Thyroid gland (tissue), 4 donors: ENCODE data around the gene SLC15A2. TPM values are rescaled to one million over a fixed set of nuclear protein-coding genes. Genes with fewer than 3 reads are reported as not detected.
"Not testable (repeated sequence)": the region's sequence is repeated elsewhere in the genome, so short reads cannot be mapped to it uniquely, and the experiment has no call there.

ENCODE experiments used
- DNase-seq, 2 donors: peaks; one replicate each; pipeline ENCODE4 v3.0.0-alpha.2; 2019
- H3K27ac ChIP-seq, 3 donors: fragments of 200-600 bp; sonication (generic); 1 replicate in 2 of 3; 2 replicates in 1 of 3; pipeline ENCODE4 v1.5.1; 2016 to 2019; ENCODE audit warnings: mild to moderate bottlenecking in 1 of 3, moderate library complexity in 1 of 3
- H3K27me3 ChIP-seq: fragments of 200-600 bp; sonication (generic); one replicate; pipeline ENCODE4 v1.5.1; 2019
- H3K36me3 ChIP-seq, 2 donors: fragments of 200-600 bp; sonication (generic); one replicate each; pipeline ENCODE4 v1.5.1; 2016 to 2019
- H3K4me1 ChIP-seq, 2 donors: fragments of 200-600 bp; sonication (generic); one replicate each; pipeline ENCODE4 v1.5.1; 2017 to 2019
- H3K4me3 ChIP-seq, 3 donors: fragments of 200-600 bp; sonication (generic); replicated peaks in 1 of 3; 1 replicate in 2 of 3; 2 replicates in 1 of 3; pipeline ENCODE4 v1.5.1; 2016; ENCODE audit warnings: mild to moderate bottlenecking in 1 of 3
- H3K9me3 ChIP-seq: fragments of 200-600 bp; sonication (generic); one replicate; pipeline ENCODE4 v1.5.1; 2017
- POLR2A ChIP-seq, 2 donors: fragments of 450-650 bp; IDR thresholded peaks; one replicate each; pipeline ENCODE4 v1.6.1; 2017; ENCODE audit warnings: antibody characterized with exemption in 2 of 2, mild to moderate bottlenecking in 2 of 2, moderate library complexity in 1 of 2
- WGBS, 2 donors: methylation state at CpG; one replicate each; pipeline ENCODE4 v1.1.5; 2017; 5-methylcytosine and 5-hydroxymethylcytosine counted together
- intact Hi-C: fragments of 100-400 bp; cut with DNase I; formaldehyde crosslinking; loops from one replicate; pipeline ENCODE4 v1.15.1; 2023
- total RNA-seq, 4 donors: library from RNA; depleted of rRNA; stranded (reverse); fragments of >200 nt; gene quantifications; one replicate each; pipeline ENCODE4 v1.2.3, GENCODE V29; 2016
- TF ChIP-seq, protein P1 (sequence below), 6 experiments: fragments of 200-600 bp in 3 of 6; fragments of 450-650 bp in 3 of 6; sonication (generic) in 3 of 6; IDR thresholded peaks; one replicate each; pipeline ENCODE4 v1.5.1; 2016 to 2019; ENCODE audit warnings: antibody characterized with exemption in 6 of 6, mild to moderate bottlenecking in 2 of 6, inconsistent platforms in 1 of 6, moderate library complexity in 1 of 6

The SLC15A2 gene
- total RNA-seq, 4 donors from 2014 or later = 3.5 to 10.2 (median 8.7) TPM

DNA sequence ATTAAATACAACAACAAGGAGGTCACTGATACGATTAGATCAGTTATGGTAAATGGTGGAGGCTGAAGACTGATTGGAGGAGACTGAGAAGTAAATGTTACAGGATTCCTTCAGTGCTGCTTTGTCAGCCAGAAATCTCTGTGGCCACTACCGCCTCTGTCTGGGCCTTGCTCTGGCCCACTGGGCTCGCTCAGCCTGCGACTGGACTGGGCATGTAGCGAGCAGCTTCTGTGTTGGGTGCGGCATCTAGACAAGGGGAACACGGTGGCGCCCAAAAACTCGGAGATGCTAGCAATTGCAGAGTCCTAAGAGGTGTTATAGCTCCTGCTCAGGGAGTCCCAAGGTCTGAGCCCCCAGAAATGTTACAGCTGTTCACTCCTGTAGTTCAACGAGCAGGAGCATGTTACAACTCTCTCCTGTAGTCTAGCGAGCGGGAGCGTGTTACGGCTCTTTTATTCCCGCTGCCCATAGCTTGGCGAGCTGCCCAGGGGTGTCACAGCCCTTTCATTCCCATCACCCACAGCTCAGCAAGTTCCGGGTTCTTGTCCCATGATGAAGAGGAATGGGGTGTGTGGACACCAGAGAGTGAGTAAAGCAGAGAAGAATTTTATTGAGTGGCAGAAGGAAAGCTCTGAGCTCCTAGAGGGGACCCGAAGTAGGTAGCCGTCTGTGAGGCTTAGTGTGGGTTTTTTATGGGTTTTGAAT lies 24.7 kb downstream of the SLC15A2 start:
- intact Hi-C loops = no loop called here
- 88 to 93% methylated on average over 15 to 19 of the region's 19 CpGs for WGBS, 2 donors
- Histone ChIP-seq H3K4me1 (no peaks in the 10 kb centered on the region), H3K4me3 (no peak overlapping the region), H3K27ac (no peak overlapping the region), H3K36me3 (no peaks in the 10 kb centered on the region), H3K27me3 (no peaks in the 10 kb centered on the region), H3K9me3 (no peaks in the 10 kb centered on the region)
- DNase-seq = no peak
- TF ChIP-seq, protein P1, sequence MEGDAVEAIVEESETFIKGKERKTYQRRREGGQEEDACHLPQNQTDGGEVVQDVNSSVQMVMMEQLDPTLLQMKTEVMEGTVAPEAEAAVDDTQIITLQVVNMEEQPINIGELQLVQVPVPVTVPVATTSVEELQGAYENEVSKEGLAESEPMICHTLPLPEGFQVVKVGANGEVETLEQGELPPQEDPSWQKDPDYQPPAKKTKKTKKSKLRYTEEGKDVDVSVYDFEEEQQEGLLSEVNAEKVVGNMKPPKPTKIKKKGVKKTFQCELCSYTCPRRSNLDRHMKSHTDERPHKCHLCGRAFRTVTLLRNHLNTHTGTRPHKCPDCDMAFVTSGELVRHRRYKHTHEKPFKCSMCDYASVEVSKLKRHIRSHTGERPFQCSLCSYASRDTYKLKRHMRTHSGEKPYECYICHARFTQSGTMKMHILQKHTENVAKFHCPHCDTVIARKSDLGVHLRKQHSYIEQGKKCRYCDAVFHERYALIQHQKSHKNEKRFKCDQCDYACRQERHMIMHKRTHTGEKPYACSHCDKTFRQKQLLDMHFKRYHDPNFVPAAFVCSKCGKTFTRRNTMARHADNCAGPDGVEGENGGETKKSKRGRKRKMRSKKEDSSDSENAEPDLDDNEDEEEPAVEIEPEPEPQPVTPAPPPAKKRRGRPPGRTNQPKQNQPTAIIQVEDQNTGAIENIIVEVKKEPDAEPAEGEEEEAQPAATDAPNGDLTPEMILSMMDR (IDR thresholded peaks at IDR 0.05) = no peak
- TF ChIP-seq POLR2A (IDR thresholded peaks at IDR 0.05) = no peak

DNA sequence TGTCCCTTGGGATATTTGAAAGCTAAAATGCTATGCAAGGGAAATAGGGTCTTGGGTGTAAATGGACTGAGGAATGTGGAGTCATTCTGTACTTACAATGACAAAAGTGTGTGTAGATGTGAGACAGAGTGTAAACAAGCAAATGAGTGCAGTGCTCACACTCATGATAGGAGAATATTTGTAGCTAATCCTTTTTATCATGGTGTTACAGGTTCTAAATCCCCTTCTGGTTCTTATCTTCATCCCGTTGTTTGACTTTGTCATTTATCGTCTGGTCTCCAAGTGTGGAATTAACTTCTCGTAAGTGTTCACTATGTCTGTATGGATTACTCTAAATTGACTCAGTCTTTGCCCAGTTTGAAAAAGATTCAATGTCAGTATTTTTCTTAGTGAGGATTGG lies 30.5 kb downstream of the SLC15A2 start:
- WGBS, 2 donors = 79 to 83% methylated on average over 3 of the region's 3 CpGs
- Histone ChIP-seq H3K36me3 (no peaks in the 10 kb centered on the region), H3K27ac (no peak overlapping the region), H3K9me3 (no peaks in the 10 kb centered on the region), H3K4me1 (no peaks in the 10 kb centered on the region), H3K4me3 (no peak overlapping the region), H3K27me3 (no peaks in the 10 kb centered on the region)
- no peak for DNase-seq
- intact Hi-C loops = no loop called here
- no peak for TF ChIP-seq POLR2A (IDR thresholded peaks at IDR 0.05)
- TF ChIP-seq, protein P1 (IDR thresholded peaks at IDR 0.05) = no peak

DNA sequence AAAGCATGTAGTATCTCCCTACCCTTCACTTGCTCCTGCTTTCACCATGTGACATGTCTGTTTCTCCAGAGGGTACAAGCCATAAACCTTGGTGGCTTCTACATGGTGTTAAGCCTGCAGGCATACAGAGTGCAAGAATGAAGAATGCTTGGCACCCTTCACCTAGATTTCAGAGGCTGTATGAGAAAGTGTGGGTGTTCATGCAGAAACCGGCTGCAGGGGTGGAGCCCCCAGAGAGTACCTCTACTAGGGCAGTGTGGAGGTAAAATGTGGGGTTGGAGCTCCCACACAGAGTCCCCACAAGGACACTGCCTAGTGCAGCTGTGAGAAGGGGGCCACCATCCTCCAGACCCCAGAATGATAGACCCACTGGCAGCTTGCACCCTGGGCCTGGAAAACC lies 32.2 kb downstream of the SLC15A2 start:
- H3K36me3 ChIP-seq = no peaks in the 10 kb centered on the region
- intact Hi-C loops = no loop called here
- H3K27me3 ChIP-seq = no peaks in the 10 kb centered on the region
- H3K4me3 ChIP-seq = no peak overlapping the region
- TF ChIP-seq, protein P1 (IDR thresholded peaks at IDR 0.05) = no peak
- TF ChIP-seq POLR2A (IDR thresholded peaks at IDR 0.05) = no peak
- no peaks in the 10 kb centered on the region for H3K9me3 ChIP-seq
- WGBS, 2 donors = 47 to 88% methylated on average over 1 of the region's 1 CpG
- DNase-seq = no peak
- no peaks in the 10 kb centered on the region for H3K4me1 ChIP-seq
- no peak overlapping the region for H3K27ac ChIP-seq

DNA sequence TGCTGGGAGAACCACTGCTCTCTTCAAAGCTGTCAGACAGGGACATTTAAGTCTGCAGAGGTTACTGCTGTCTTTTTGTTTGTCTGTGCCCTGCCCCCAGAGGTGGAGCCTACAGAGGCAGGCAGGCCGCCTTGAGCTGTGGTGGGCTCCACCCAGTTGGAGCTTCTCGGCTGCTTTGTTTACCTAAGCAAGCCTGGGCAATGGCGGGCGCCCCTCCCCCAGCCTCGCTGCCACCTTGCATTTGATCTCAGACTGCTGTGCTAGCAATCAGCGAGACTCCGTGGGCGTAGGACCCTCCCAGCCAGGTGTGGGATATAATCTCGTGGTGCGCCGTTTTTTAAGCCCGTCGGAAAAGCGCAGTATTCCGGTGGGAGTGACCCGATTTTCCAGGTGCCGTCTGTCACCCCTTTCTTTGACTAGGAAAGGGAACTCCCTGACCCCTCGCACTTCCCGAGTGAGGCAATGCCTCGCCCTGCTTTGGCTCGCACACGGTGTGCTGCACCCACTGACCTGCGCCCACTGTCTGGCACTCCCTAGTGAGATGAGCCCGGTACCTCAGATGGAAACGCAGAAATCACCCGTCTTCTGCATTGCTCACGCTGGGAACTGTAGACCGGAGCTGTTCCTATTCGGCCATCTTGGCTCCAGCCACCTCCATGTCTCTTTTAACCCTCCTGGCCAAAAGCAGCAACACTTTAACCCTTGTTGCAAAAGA lies 44.1 kb downstream of the SLC15A2 start:
- H3K4me1 ChIP-seq, H3K27me3 ChIP-seq, DNase-seq, H3K27ac ChIP-seq, H3K9me3 ChIP-seq, H3K36me3 ChIP-seq, intact Hi-C loops, H3K4me3 ChIP-seq: not testable (repeated sequence)
- WGBS, 2 donors = 92 to 95% methylated on average over 26 to 27 of the region's 29 CpGs

DNA sequence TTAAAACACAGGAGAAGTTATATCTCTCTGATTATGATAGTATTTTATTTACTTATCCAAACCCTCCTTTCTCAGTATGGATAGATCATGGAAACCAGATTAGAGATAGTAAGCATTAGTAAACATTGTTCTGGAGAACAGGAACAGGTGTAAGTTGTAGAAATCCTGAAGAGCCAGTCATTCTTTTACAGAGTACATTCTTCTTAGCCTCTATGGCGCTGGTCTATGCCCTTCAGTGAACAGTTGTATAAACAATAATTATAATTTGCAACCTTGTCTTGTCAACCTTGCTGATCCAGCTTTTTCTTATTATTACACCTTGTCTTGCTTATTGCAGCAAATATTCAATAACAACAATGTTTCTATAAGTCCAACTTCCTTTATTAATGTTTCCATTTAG lies 47.4 kb downstream of the SLC15A2 start:
- Histone ChIP-seq H3K4me3 (no peak overlapping the region), H3K27me3 (no peaks in the 10 kb centered on the region), H3K27ac (no peak overlapping the region), H3K4me1 (peaks cover 0 to 3% of the 10 kb centered on the region in 2 donors), H3K36me3 (no peaks in the 10 kb centered on the region), H3K9me3 (no peaks in the 10 kb centered on the region)
- DNase-seq = no peak
- intact Hi-C loops = no loop called here
- WGBS, 2 donors = 72 to 76% methylated on average over 1 of the region's 1 CpG
- TF ChIP-seq, protein P1 (IDR thresholded peaks at IDR 0.05) = no peak
- no peak for TF ChIP-seq POLR2A (IDR thresholded peaks at IDR 0.05)
